HEK293 (cell line): ENCODE data around the gene TBL1XR1.
"Not testable (repeated sequence)": the region's sequence is repeated elsewhere in the genome, so short reads cannot be mapped to it uniquely, and the experiment has no call there.

Experiments
- CTCF ChIP-seq: fragments of 450-650 bp; formaldehyde crosslinking; IDR thresholded peaks from 2 replicates; pipeline ENCODE4 v1.5.1; 2016; ENCODE audit warnings: missing biosample characterization, missing genetic modification characterization
- GLI2 ChIP-seq: fragments of 450-650 bp; formaldehyde crosslinking; IDR thresholded peaks from 2 replicates; pipeline ENCODE4; 2017; ENCODE audit warnings: missing biosample characterization, missing genetic modification characterization, low read depth, borderline replicate concordance
- KLF10 ChIP-seq: fragments of 450-650 bp; IDR thresholded peaks from 2 replicates; pipeline ENCODE4 v1.5.1; 2018; ENCODE audit warnings: missing biosample characterization, mild to moderate bottlenecking, missing genetic modification characterization
- KLF16 ChIP-seq: fragments of 450-650 bp; formaldehyde crosslinking; IDR thresholded peaks from 2 replicates; pipeline ENCODE4 v1.5.1; 2017; ENCODE audit warnings: missing biosample characterization, missing genetic modification characterization
- PBX3 ChIP-seq: sonication (generic); formaldehyde crosslinking; IDR thresholded peaks from 2 replicates; pipeline ENCODE4 v1.8.1; 2022; ENCODE audit warnings: mild to moderate bottlenecking, moderate library complexity, missing genetic modification reagents
- REST ChIP-seq: fragments of 450-650 bp; formaldehyde crosslinking; IDR thresholded peaks from 2 replicates; pipeline ENCODE4 v1.5.1; 2016; ENCODE audit warnings: missing biosample characterization, missing genetic modification characterization
- TCF7L2 ChIP-seq: IDR thresholded peaks from 2 replicates; pipeline ENCODE4 v1.6.1; 2011; ENCODE audit warnings: low read depth, mild to moderate bottlenecking, inconsistent platforms, low read length, moderate library complexity, borderline replicate concordance
- ZNF121 ChIP-seq: fragments of 450-650 bp; formaldehyde crosslinking; IDR thresholded peaks from 2 replicates; pipeline ENCODE4 v1.5.1; 2016; ENCODE audit warnings: missing biosample characterization, missing genetic modification characterization
- ZNF530 ChIP-seq: fragments of 450-650 bp; formaldehyde crosslinking; IDR thresholded peaks from 2 replicates; pipeline ENCODE4 v1.5.1; 2016; ENCODE audit warnings: low read depth, missing biosample characterization, missing genetic modification characterization
- ZNF548 ChIP-seq: fragments of 450-650 bp; formaldehyde crosslinking; IDR thresholded peaks from 2 replicates; pipeline ENCODE4 v1.5.1; 2016; ENCODE audit warnings: missing biosample characterization, missing genetic modification characterization
- TF ChIP-seq, protein P1 (sequence below): fragments of 450-650 bp; formaldehyde crosslinking; IDR thresholded peaks from 2 replicates; pipeline ENCODE4 v1.5.1; 2016; ENCODE audit warnings: missing biosample characterization, missing genetic modification characterization

GRCh38 chr3:177193275-177193674 lies 4.0 kb downstream of the TBL1XR1 start:
- TF ChIP-seq ZNF121 (tag by site-specific recombination); CTCF (tag by site-specific recombination); PBX3; ZNF530 (tag by site-specific recombination); GLI2; KLF16; REST; KLF10; ZNF548 (tag by site-specific recombination); TCF7L2: not testable (repeated sequence)
- TF ChIP-seq, protein P1, sequence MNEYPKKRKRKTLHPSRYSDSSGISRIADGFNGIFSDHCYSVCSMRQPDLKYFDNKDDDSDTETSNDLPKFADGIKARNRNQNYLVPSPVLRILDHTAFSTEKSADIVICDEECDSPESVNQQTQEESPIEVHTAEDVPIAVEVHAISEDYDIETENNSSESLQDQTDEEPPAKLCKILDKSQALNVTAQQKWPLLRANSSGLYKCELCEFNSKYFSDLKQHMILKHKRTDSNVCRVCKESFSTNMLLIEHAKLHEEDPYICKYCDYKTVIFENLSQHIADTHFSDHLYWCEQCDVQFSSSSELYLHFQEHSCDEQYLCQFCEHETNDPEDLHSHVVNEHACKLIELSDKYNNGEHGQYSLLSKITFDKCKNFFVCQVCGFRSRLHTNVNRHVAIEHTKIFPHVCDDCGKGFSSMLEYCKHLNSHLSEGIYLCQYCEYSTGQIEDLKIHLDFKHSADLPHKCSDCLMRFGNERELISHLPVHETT (tag by site-specific recombination), result not testable (repeated sequence)
